HEK293T (cell line): ENCODE data around the gene NCAN.

Experiments used
- BHLHE40 ChIP-seq: fragments of 450-650 bp; IDR thresholded peaks from 2 replicates; pipeline ENCODE4 v1.6.1; 2016; ENCODE audit warnings: mild to moderate bottlenecking, moderate library complexity, borderline replicate concordance
- CTBP1 ChIP-seq: fragments of 450-650 bp; IDR thresholded peaks from 2 replicates; pipeline ENCODE4 v1.6.1; 2016; ENCODE audit warnings: borderline replicate concordance
- ELF4 ChIP-seq: fragments of 450-650 bp; IDR thresholded peaks from 2 replicates; pipeline ENCODE4 v1.6.1; 2017; ENCODE audit warnings: antibody characterized with exemption
- FOXA1 ChIP-seq: fragments of 450-650 bp; IDR thresholded peaks from 2 replicates; pipeline ENCODE4 v1.6.1; 2016; ENCODE audit warnings: mild to moderate bottlenecking
- FOXK2 ChIP-seq: fragments of 450-650 bp; IDR thresholded peaks from 2 replicates; pipeline ENCODE4 v1.6.1; 2016; ENCODE audit warnings: mild to moderate bottlenecking
- FOXM1 ChIP-seq: fragments of 450-650 bp; IDR thresholded peaks from 2 replicates; pipeline ENCODE4 v1.6.1; 2017; ENCODE audit warnings: mild to moderate bottlenecking, borderline replicate concordance
- L3MBTL2 ChIP-seq: fragments of 450-650 bp; conservative IDR thresholded peaks from 2 replicates; pipeline ENCODE4 v1.6.1; 2016; ENCODE audit warnings: mild to moderate bottlenecking
- LEF1 ChIP-seq: fragments of 450-650 bp; IDR thresholded peaks from 2 replicates; pipeline ENCODE4 v1.6.1; 2017; ENCODE audit warnings: mild to moderate bottlenecking, borderline replicate concordance
- NFRKB ChIP-seq: fragments of 450-650 bp; IDR thresholded peaks from 2 replicates; pipeline ENCODE4 v1.6.1; 2016; ENCODE audit warnings: mild to moderate bottlenecking, moderate library complexity
- SP1 ChIP-seq: fragments of 450-650 bp; IDR thresholded peaks from 2 replicates; pipeline ENCODE4 v1.6.1; 2017
- SUZ12 ChIP-seq: fragments of 450-650 bp; IDR thresholded peaks from 2 replicates; pipeline ENCODE4 v1.6.1; 2016; ENCODE audit warnings: mild to moderate bottlenecking
- TARDBP ChIP-seq: fragments of 450-650 bp; IDR thresholded peaks from 2 replicates; pipeline ENCODE4 v1.6.1; 2016
- ZNF384 ChIP-seq: fragments of 450-650 bp; IDR thresholded peaks from 2 replicates; pipeline ENCODE4 v1.6.1; 2016
- TF ChIP-seq, protein P1 (sequence below): fragments of 450-650 bp; IDR thresholded peaks from 2 replicates; pipeline ENCODE4 v1.6.1; 2016

DNA sequence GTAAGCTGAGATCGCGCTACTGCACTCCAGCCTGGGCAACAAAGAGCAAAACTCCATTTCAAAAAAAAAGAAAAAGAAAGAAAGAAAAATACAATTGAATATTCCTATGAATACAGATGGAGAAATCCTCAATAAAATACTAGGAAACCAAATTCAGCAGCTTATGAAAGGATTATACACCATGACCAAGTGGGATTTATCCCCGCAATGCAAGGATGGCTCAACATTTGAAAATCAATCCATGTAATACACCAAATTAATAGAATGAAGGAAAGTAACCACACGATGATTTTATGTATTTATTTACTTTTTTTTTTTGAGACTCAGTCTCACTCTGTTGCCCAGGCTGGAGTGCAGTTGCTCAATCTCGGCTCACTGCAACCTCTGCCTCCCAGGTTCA, 80.8 kb downstream of the NCAN start:
- TF ChIP-seq NFRKB: no peak
- TF ChIP-seq, protein P1, sequence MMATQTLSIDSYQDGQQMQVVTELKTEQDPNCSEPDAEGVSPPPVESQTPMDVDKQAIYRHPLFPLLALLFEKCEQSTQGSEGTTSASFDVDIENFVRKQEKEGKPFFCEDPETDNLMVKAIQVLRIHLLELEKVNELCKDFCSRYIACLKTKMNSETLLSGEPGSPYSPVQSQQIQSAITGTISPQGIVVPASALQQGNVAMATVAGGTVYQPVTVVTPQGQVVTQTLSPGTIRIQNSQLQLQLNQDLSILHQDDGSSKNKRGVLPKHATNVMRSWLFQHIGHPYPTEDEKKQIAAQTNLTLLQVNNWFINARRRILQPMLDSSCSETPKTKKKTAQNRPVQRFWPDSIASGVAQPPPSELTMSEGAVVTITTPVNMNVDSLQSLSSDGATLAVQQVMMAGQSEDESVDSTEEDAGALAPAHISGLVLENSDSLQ: no peak
- TF ChIP-seq SUZ12: no peak
- TF ChIP-seq ZNF384: no peak
- TF ChIP-seq ELF4: no peak
- TF ChIP-seq FOXK2: no peak
- TF ChIP-seq TARDBP: no peak
- TF ChIP-seq SP1: no peak
- TF ChIP-seq BHLHE40: no peak
- TF ChIP-seq FOXA1: no peak
- no peak for TF ChIP-seq CTBP1
- no peak for TF ChIP-seq FOXM1
- TF ChIP-seq L3MBTL2: no peak
- TF ChIP-seq LEF1: no peak
